ENCODE measurements around the gene TSEN2. TPM values are rescaled to one million over a fixed set of nuclear protein-coding genes. Genes with fewer than 3 reads are reported as not detected.

The TSEN2 gene
- total RNA-seq, 1 experiment from 2014 or later = 32.3 TPM

GRCh38 chr3:12562451-12562850 is 78.2 kb downstream of the TSEN2 start:
- no peak overlapping the region for H3K4me3 Mint-ChIP-seq (ENCODE audit: unreplicated experiment)
- ChIA-PET CTCF (interaction anchor here (0.6 to 1.1 kb wide), 7 partner anchors 78 to 213 kb away, joined by 3 to 5 read pairs (median 3); partner anchors contain the start of gene TSEN2), POLR2A (interaction anchor here (0.7 to 1.3 kb wide), 3 partner anchors 9 to 195 kb away, joined by 3 read pairs; no protein-coding TSS in a partner anchor)
- no peaks in the 10 kb centered on the region for H3K9me3 Mint-ChIP-seq (ENCODE audit: unreplicated experiment)
- intact Hi-C loops (cut with micrococcal nuclease) = no loop called here
- no peak overlapping the region for H3K27ac Mint-ChIP-seq (ENCODE audit: low read depth, unreplicated experiment)
- no TSS peak for BruUV-seq (replicated peaks)
- peaks cover 42% of the 10 kb centered on the region for H3K4me1 Mint-ChIP-seq (ENCODE audit: insufficient read depth, unreplicated experiment)
- TF ChIP-seq, protein P1, sequence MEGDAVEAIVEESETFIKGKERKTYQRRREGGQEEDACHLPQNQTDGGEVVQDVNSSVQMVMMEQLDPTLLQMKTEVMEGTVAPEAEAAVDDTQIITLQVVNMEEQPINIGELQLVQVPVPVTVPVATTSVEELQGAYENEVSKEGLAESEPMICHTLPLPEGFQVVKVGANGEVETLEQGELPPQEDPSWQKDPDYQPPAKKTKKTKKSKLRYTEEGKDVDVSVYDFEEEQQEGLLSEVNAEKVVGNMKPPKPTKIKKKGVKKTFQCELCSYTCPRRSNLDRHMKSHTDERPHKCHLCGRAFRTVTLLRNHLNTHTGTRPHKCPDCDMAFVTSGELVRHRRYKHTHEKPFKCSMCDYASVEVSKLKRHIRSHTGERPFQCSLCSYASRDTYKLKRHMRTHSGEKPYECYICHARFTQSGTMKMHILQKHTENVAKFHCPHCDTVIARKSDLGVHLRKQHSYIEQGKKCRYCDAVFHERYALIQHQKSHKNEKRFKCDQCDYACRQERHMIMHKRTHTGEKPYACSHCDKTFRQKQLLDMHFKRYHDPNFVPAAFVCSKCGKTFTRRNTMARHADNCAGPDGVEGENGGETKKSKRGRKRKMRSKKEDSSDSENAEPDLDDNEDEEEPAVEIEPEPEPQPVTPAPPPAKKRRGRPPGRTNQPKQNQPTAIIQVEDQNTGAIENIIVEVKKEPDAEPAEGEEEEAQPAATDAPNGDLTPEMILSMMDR (IDR thresholded peaks at IDR 0.05; ENCODE audit: unreplicated experiment) = no peak
- no peak for DNase-seq (ENCODE audit: unreplicated experiment)
- no peaks in the 10 kb centered on the region for H3K27me3 Mint-ChIP-seq (ENCODE audit: insufficient read depth, unreplicated experiment)
- no peaks in the 10 kb centered on the region for H3K36me3 Mint-ChIP-seq (ENCODE audit: insufficient read depth, unreplicated experiment)

DNA sequence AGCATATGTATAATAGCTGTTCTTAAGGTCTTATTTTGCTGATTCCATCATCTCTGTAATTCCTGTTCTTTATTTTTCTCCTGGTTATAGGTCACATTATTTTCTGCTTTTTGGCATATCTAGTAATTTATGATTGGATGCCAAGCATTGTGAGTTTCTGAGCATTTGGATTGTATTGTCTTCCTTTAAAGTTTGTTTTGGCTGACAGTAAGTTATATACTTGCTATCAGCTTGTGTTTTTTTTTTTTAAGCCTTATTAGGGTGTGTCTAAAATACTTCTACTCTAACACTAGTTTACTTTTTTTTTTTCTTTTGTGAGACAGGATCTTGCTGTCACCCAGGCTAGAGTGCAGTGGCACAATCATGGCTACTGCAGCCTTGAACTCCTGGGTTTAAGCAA is 82.7 kb downstream of the TSEN2 start:
- Mint-ChIP-seq H3K36me3 (ENCODE audit: insufficient read depth, unreplicated experiment) (peaks cover 41% of the 10 kb centered on the region), H3K9me3 (ENCODE audit: unreplicated experiment) (no peaks in the 10 kb centered on the region), H3K4me1 (ENCODE audit: insufficient read depth, unreplicated experiment) (peaks cover 12% of the 10 kb centered on the region), H3K4me3 (ENCODE audit: unreplicated experiment) (no peak overlapping the region), H3K27me3 (ENCODE audit: insufficient read depth, unreplicated experiment) (no peaks in the 10 kb centered on the region), H3K27ac (ENCODE audit: low read depth, unreplicated experiment) (no peak overlapping the region)
- BruUV-seq (replicated peaks) = no TSS peak
- POLR2A ChIA-PET = interaction anchor here (1.3 to 2.2 kb wide), 2 partner anchors 9 to 39 kb away, joined by 3 to 9 read pairs; partner anchors contain the start of gene MKRN2
- CTCF ChIA-PET = no interaction called here
- TF ChIP-seq, protein P1 (IDR thresholded peaks at IDR 0.05; ENCODE audit: unreplicated experiment) = no peak
- intact Hi-C loops (cut with micrococcal nuclease) = no loop called here
- DNase-seq (ENCODE audit: unreplicated experiment) = no peak

GRCh38 chr3:12568747-12569146 is 84.5 kb downstream of the TSEN2 start:
- H3K36me3 Mint-ChIP-seq (ENCODE audit: insufficient read depth, unreplicated experiment) = peaks cover 59% of the 10 kb centered on the region
- no peak for DNase-seq (ENCODE audit: unreplicated experiment)
- no TSS peak for BruUV-seq (replicated peaks)
- no peaks in the 10 kb centered on the region for H3K9me3 Mint-ChIP-seq (ENCODE audit: unreplicated experiment)
- no peak overlapping the region for H3K4me3 Mint-ChIP-seq (ENCODE audit: unreplicated experiment)
- ChIA-PET POLR2A (no interaction called here), CTCF (no interaction called here)
- H3K4me1 Mint-ChIP-seq (ENCODE audit: insufficient read depth, unreplicated experiment) = peaks cover 6% of the 10 kb centered on the region
- intact Hi-C loops (cut with micrococcal nuclease) = no loop called here
- TF ChIP-seq, protein P1 (IDR thresholded peaks at IDR 0.05; ENCODE audit: unreplicated experiment) = no peak
- H3K27me3 Mint-ChIP-seq (ENCODE audit: insufficient read depth, unreplicated experiment) = no peaks in the 10 kb centered on the region
- H3K27ac Mint-ChIP-seq (ENCODE audit: low read depth, unreplicated experiment) = no peak overlapping the region

GRCh38 chr3:12569836-12570235 is 85.6 kb downstream of the TSEN2 start:
- Mint-ChIP-seq H3K9me3 (ENCODE audit: unreplicated experiment) (no peaks in the 10 kb centered on the region), H3K4me1 (ENCODE audit: insufficient read depth, unreplicated experiment) (peaks cover under 1% of the 10 kb centered on the region), H3K36me3 (ENCODE audit: insufficient read depth, unreplicated experiment) (peaks cover 64% of the 10 kb centered on the region), H3K4me3 (ENCODE audit: unreplicated experiment) (no peak overlapping the region), H3K27ac (ENCODE audit: low read depth, unreplicated experiment) (no peak overlapping the region), H3K27me3 (ENCODE audit: insufficient read depth, unreplicated experiment) (no peaks in the 10 kb centered on the region)
- intact Hi-C loops (cut with micrococcal nuclease) = no loop called here
- CTCF ChIA-PET = interaction anchor here (0.7 kb wide), 1 partner anchor 8 kb away, joined by 3 read pairs; no protein-coding TSS in a partner anchor
- no TSS peak for BruUV-seq (replicated peaks)
- POLR2A ChIA-PET = no interaction called here
- DNase-seq (ENCODE audit: unreplicated experiment) = no peak
- TF ChIP-seq, protein P1 (IDR thresholded peaks at IDR 0.05; ENCODE audit: unreplicated experiment) = no peak

Data from MCF 10A (cell line).